GM12878 (cell line): ENCODE results near the gene ARCN1. TPM values are rescaled to one million over a fixed set of nuclear protein-coding genes. Genes with fewer than 3 reads are reported as not detected.

ENCODE experiments used
- ATAC-seq: fragments of 200-7000 bp; cut with Tn5 transposase; 3 replicates; pipeline ENCODE4 v1.9.1; 2020; ENCODE audit warnings: mild to moderate bottlenecking, moderate library complexity
- BruUV-seq: library from RNA; stranded (reverse); fragments of 400-500 nt; replicated peaks from 2 replicates; lab custom pipeline; 2021; lab: Mats Ljungman, UMichigan
- CTCF ChIA-PET: fragments of 300-600 bp; sonication (Branson Sonifier 250); formaldehyde crosslinking; extraction: SDS; loops from one replicate; lab custom pipeline; 2021; ENCODE audit warnings: inconsistent platforms; lab: Yijun Ruan, JAX
- POLR2A ChIA-PET: fragments of 350-600 bp; formaldehyde crosslinking; extraction: SDS; loops from one replicate; lab custom pipeline; 2021; ENCODE audit warnings: inconsistent platforms; lab: Charles Lee
- RAD21 ChIA-PET: fragments of 300-600 bp; sonication (Branson Sonifier 250); formaldehyde crosslinking; loops from one replicate; lab custom pipeline; 2023; ENCODE audit warnings: antibody characterized with exemption; ENCODE audit not compliant: unreplicated experiment; lab: Charles Lee
- SMC1A ChIA-PET: fragments of 300-600 bp; sonication (Branson Sonifier 250); formaldehyde crosslinking; loops from one replicate; lab custom pipeline; 2023; ENCODE audit not compliant: unreplicated experiment, uncharacterized antibody; lab: Charles Lee
- DNase-seq: peaks from one replicate; pipeline ENCODE4 v3.0.0-alpha.2; 2011; ENCODE audit warnings: low read depth, low spot score
- FAIRE-seq: peaks from 3 replicates; lab custom pipeline; 2011; peaks lifted over from hg19 to GRCh38; lab: Jason Lieb, UNC
- H2AFZ ChIP-seq: 2 replicates; pipeline ENCODE4 v1.6.0; 2011; ENCODE audit warnings: low read depth, low read length, control low read depth; ENCODE audit not compliant: control insufficient read depth
- H3K27ac ChIP-seq: 2 replicates; pipeline ENCODE4 v1.5.1; 2011; ENCODE audit warnings: control low read depth; ENCODE audit not compliant: control insufficient read depth, insufficient read depth
- H3K27me3 ChIP-seq, 2 experiments: replicated peaks in 1 of 2; 2 replicates each; pipeline versions ENCODE4 v1.6.0 to v1.6.1; 2011; ENCODE audit warnings: low read length in 1 of 2; ENCODE audit not compliant: control insufficient read depth in 2 of 2, insufficient read depth in 2 of 2
- H3K36me3 ChIP-seq, 2 experiments: 2 replicates each; pipeline ENCODE4 v1.5.1; 2011; ENCODE audit warnings: low read length in 1 of 2; ENCODE audit not compliant: control insufficient read depth in 2 of 2, insufficient read depth in 2 of 2
- H3K4me1 ChIP-seq: 2 replicates; pipeline ENCODE4 v1.6.1; 2011; ENCODE audit warnings: mild to moderate bottlenecking, low read length, moderate library complexity, mixed read lengths; ENCODE audit not compliant: control insufficient read depth, insufficient read depth
- H3K4me2 ChIP-seq: 2 replicates; pipeline ENCODE4 v1.6.0; 2011; ENCODE audit warnings: control low read depth; ENCODE audit not compliant: control insufficient read depth, insufficient read depth
- H3K4me3 ChIP-seq: fragments of 200-600 bp; sonication (generic); 2 replicates; pipeline ENCODE4 v1.5.1; 2016
- H3K79me2 ChIP-seq: 2 replicates; pipeline ENCODE4 v1.6.0; 2011; ENCODE audit warnings: low read length; ENCODE audit not compliant: control insufficient read depth, insufficient read depth
- H3K9ac ChIP-seq: 2 replicates; pipeline ENCODE4 v1.8.0; 2011; ENCODE audit warnings: low read length, control low read depth, mixed read lengths; ENCODE audit not compliant: control insufficient read depth, insufficient read depth
- H3K9me3 ChIP-seq: replicated peaks from 3 replicates; pipeline ENCODE4 v1.5.1; 2011; ENCODE audit warnings: mild to moderate bottlenecking, low read length; ENCODE audit not compliant: control insufficient read depth, insufficient read depth
- H4K20me1 ChIP-seq: 2 replicates; pipeline ENCODE4 v1.6.0; 2011; ENCODE audit not compliant: control insufficient read depth, insufficient read depth
- BHLHE40 ChIP-seq, 2 experiments: fragments of 450-650 bp in 1 of 2; IDR thresholded peaks; 2 replicates each; pipeline ENCODE4 v1.6.1; 2011 to 2017; ENCODE audit warnings: low read depth in 2 of 2, borderline replicate concordance in 1 of 2, improper control_type of control experiment in 1 of 2, low read length in 1 of 2, mild to moderate bottlenecking in 1 of 2
- E2F8 ChIP-seq: fragments of 450-650 bp; IDR thresholded peaks from 2 replicates; pipeline ENCODE4 v1.6.1; 2018; ENCODE audit warnings: mild to moderate bottlenecking, low read depth, moderate library complexity; ENCODE audit not compliant: partially characterized antibody
- ETV6 ChIP-seq, 2 experiments: fragments of 450-650 bp in 1 of 2; IDR thresholded peaks in 1 of 2; conservative IDR thresholded peaks in 1 of 2; 2 replicates each; pipeline ENCODE4 v1.6.1; 2014; ENCODE audit warnings: antibody characterized with exemption in 1 of 2, borderline replicate concordance in 1 of 2, low read depth in 1 of 2, mild to moderate bottlenecking in 1 of 2, moderate library complexity in 1 of 2
- HDAC2 ChIP-seq: fragments of 200-600 bp; sonication (generic); IDR thresholded peaks from 2 replicates; pipeline ENCODE4 v1.6.1; 2017
- SMAD5 ChIP-seq: IDR thresholded peaks from 2 replicates; pipeline ENCODE4 v1.6.1; 2016; ENCODE audit warnings: antibody characterized with exemption, low read depth
- SP1 ChIP-seq: IDR thresholded peaks from one replicate; pipeline ENCODE4 v1.6.1; 2011; ENCODE audit warnings: low read depth, low read length
- SREBF2 ChIP-seq: IDR thresholded peaks from 2 replicates; pipeline ENCODE4 v1.6.1; 2012; ENCODE audit warnings: mild to moderate bottlenecking, low read length
- ZBTB40 ChIP-seq: fragments of 450-650 bp; IDR thresholded peaks from 2 replicates; pipeline ENCODE4 v1.6.1; 2016; ENCODE audit warnings: mild to moderate bottlenecking, moderate library complexity, borderline replicate concordance
- ZSCAN29 ChIP-seq: fragments of 450-650 bp; IDR thresholded peaks from 2 replicates; pipeline ENCODE4 v1.6.1; 2017; ENCODE audit warnings: mild to moderate bottlenecking, moderate library complexity
- ZZZ3 ChIP-seq: IDR thresholded peaks from 2 replicates; pipeline ENCODE4 v1.6.1; 2011; ENCODE audit warnings: low read depth; ENCODE audit not compliant: control insufficient read depth, insufficient read length
- WGBS: methylation state at CpG from one replicate; pipeline ENCODE4 v1.1.6; 2016; ENCODE audit warnings: low lambda C conversion rate; ENCODE audit not compliant: insufficient replicate concordance, insufficient coverage; ENCODE audit errors: missing lambda C conversion rate; 5-methylcytosine and 5-hydroxymethylcytosine counted together
- in situ Hi-C: fragments of 300-500 bp; cut with MboI; formaldehyde crosslinking; loops from 9 replicates; pipeline ENCODE4 v1.14.3; 2018; ENCODE audit warnings: mixed read lengths
- intact Hi-C: fragments of 100-400 bp; cut with micrococcal nuclease; formaldehyde crosslinking; loops from one replicate; pipeline ENCODE4 v1.14.2; 2022; ENCODE audit not compliant: unreplicated experiment
- polyA plus RNA-seq, 11 experiments: library from polyadenylated mRNA; depleted of rRNA in 4 of 11; unstranded in 6 of 11; stranded (reverse) in 5 of 11; fragments of >200 nt; fragmentation: Nextera tagmentation in 4 of 11; fragmentation: Illumina TruSeq in 1 of 11; extraction: Ambion mirVana in 4 of 11; extraction: Trizol in 1 of 11; gene quantifications; 1 replicate in 1 of 11; 2 replicates in 10 of 11; pipeline versions ENCODE4 v1.2.1 to v1.2.3, GENCODE V29; 2011 to 2016; ENCODE audit warnings: inconsistent platforms in 2 of 11, missing spikeins in 2 of 11, low read depth in 1 of 11
- total RNA-seq, 4 experiments: library from RNA; depleted of rRNA in 3 of 4; stranded (reverse); fragments of >200 nt in 3 of 4; fragmentation: Illumina TruSeq in 1 of 4; extraction: Trizol in 1 of 4; gene quantifications; 2 replicates each; pipeline versions ENCODE4 v1.2.1 to v1.2.3, GENCODE V29; 2013 to 2021
- TF ChIP-seq, protein P1 (sequence below): IDR thresholded peaks from 2 replicates; pipeline ENCODE4 v1.6.1; 2012; ENCODE audit warnings: low read length, inconsistent platforms
- TF ChIP-seq, protein P2 (sequence below): IDR thresholded peaks from 2 replicates; pipeline ENCODE4 v1.6.1; 2011; ENCODE audit warnings: mild to moderate bottlenecking, low read depth, low read length, moderate library complexity; ENCODE audit not compliant: insufficient replicate concordance

Gene ARCN1
- total and polyA plus RNA-seq, 10 of the 15 experiments (the other 5 are each of a cell fraction or from before 2014, with no cell fraction given): 33.3 to 172 (median 106) TPM

GRCh38 chr11:118592616-118593367 is 20.6 kb downstream of the ARCN1 start:
- POLR2A ChIA-PET: interaction anchor here (0.6 to 1.7 kb wide), 3 partner anchors 8 to 492 kb away, joined by 3 to 5 read pairs (median 4); no protein-coding TSS in a partner anchor
- in situ Hi-C loops: no loop called here
- ATAC-seq: no peak
- TF ChIP-seq E2F8: no peak
- TF ChIP-seq BHLHE40 (IDR thresholded peaks at IDR 0.05; ENCODE audit: borderline replicate concordance in 1 of 2, low read depth in 2 of 2, low read length in 1 of 2): no peak
- TF ChIP-seq SMAD5: no peak
- TF ChIP-seq HDAC2: no peak
- TF ChIP-seq ETV6 (conservative IDR thresholded peaks at IDR 0.05 in 1 of 2, IDR thresholded peaks at IDR 0.05 in 1 of 2; ENCODE audit: borderline replicate concordance in 1 of 2, low read depth in 1 of 2): no peak
- no peak for TF ChIP-seq ZSCAN29
- TF ChIP-seq, protein P1, sequence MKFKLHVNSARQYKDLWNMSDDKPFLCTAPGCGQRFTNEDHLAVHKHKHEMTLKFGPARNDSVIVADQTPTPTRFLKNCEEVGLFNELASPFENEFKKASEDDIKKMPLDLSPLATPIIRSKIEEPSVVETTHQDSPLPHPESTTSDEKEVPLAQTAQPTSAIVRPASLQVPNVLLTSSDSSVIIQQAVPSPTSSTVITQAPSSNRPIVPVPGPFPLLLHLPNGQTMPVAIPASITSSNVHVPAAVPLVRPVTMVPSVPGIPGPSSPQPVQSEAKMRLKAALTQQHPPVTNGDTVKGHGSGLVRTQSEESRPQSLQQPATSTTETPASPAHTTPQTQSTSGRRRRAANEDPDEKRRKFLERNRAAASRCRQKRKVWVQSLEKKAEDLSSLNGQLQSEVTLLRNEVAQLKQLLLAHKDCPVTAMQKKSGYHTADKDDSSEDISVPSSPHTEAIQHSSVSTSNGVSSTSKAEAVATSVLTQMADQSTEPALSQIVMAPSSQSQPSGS: no peak
- TF ChIP-seq, protein P2, sequence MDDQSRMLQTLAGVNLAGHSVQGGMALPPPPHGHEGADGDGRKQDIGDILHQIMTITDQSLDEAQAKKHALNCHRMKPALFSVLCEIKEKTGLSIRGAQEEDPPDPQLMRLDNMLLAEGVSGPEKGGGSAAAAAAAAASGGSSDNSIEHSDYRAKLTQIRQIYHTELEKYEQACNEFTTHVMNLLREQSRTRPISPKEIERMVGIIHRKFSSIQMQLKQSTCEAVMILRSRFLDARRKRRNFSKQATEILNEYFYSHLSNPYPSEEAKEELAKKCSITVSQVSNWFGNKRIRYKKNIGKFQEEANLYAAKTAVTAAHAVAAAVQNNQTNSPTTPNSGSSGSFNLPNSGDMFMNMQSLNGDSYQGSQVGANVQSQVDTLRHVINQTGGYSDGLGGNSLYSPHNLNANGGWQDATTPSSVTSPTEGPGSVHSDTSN: no peak
- TF ChIP-seq ZBTB40: no peak
- no peak for TF ChIP-seq SREBF2
- no peak for TF ChIP-seq SP1
- no peak for TF ChIP-seq ZZZ3

More at GRCh38 chr11:118592616-118593367, 20.6 kb downstream of the ARCN1 start:
- Histone ChIP-seq H3K4me2 (no peak overlapping the region), H3K79me2 (no peaks in the 10 kb centered on the region), H3K4me1 (peaks cover 9% of the 10 kb centered on the region; the same call in 1 of the 2 replicates), H3K9ac (no peak overlapping the region), H3K27ac (no peak overlapping the region), H2AFZ (no peak overlapping the region), H4K20me1 (no peaks in the 10 kb centered on the region), H3K9me3 (no peaks in the 10 kb centered on the region), H3K36me3 (peaks cover 10 to 35% of the 10 kb centered on the region in 2 experiments), H3K4me3 (no peak overlapping the region), H3K27me3 (no peaks in the 10 kb centered on the region)
- BruUV-seq: no TSS peak
- intact Hi-C loops: no loop called here
- RAD21 ChIA-PET: interaction anchor here (0.5 to 0.7 kb wide), 3 partner anchors 103 to 220 kb away, joined by 3 to 4 read pairs (median 3); no protein-coding TSS in a partner anchor
- FAIRE-seq: no peak
- WGBS: 54% methylated on average over 2 of the region's 2 CpGs
- CTCF ChIA-PET: interaction anchor here (0.7 to 4.4 kb wide), 6 partner anchors 12 to 421 kb away, joined by 3 to 25 read pairs (median 4); no protein-coding TSS in a partner anchor
- no peak for DNase-seq
- SMC1A ChIA-PET: interaction anchor here (1.2 to 1.8 kb wide), 3 partner anchors 8 to 14 kb away, joined by 3 to 5 read pairs (median 4); partner anchors contain the start of gene PHLDB1
